Measurements from ENCODE around the gene LILRA6. TPM values are rescaled to one million over a fixed set of nuclear protein-coding genes. Genes with fewer than 3 reads are reported as not detected.
A peak's percentile ranks its signal among the peaks of the same experiment; 100 is the strongest.

LILRA6 gene
- total RNA-seq, 1 experiment from 2014 or later: not detected

GRCh38 chr19:54193011-54193410 is 49.6 kb downstream of the LILRA6 start:
- H3K4me1 Mint-ChIP-seq (ENCODE audit: low read depth, unreplicated experiment): peaks cover 19% of the 10 kb centered on the region
- intact Hi-C loops (cut with micrococcal nuclease; ENCODE audit: unreplicated experiment): loop anchor here (5.0 kb wide), 1 partner anchor 269 kb away; the partner anchor contains the start of gene LENG9
- peak overlapping the region; percentile 85 for H3K4me3 Mint-ChIP-seq (ENCODE audit: unreplicated experiment)
- ChIA-PET POLR2A (interaction anchor here (5.7 kb wide), 1 partner anchor 7 kb away, joined by 98 read pairs; the partner anchor contains the start of gene RPS9), CTCF (no interaction called here)
- DNase-seq: no peak
- TF ChIP-seq CTCF (IDR thresholded peaks at IDR 0.05; ENCODE audit: insufficient read depth in 1 of 2, low read depth in 1 of 2, low read length in 1 of 2, severe bottlenecking in 1 of 2, unreplicated experiment in 1 of 2): no peak
- no TSS peak for BruUV-seq (replicated peaks)
- peaks cover 69% of the 10 kb centered on the region for H3K36me3 Mint-ChIP-seq (ENCODE audit: insufficient read depth, unreplicated experiment)
- no peak overlapping the region for H3K4me3 ChIP-seq (ENCODE audit: low read depth, low read length)
- H3K36me3 ChIP-seq (ENCODE audit: control insufficient read depth, insufficient read depth, low read length): no peaks in the 10 kb centered on the region; the same call in 1 of the 2 replicates
- H3K9me3 Mint-ChIP-seq (ENCODE audit: unreplicated experiment): no peaks in the 10 kb centered on the region
- 0 out of 2 replicates have a peak, but pooled peaks cover 1% of the 10 kb centered on the region for H3K4me1 ChIP-seq
- H3K27me3 ChIP-seq (replicated peaks; ENCODE audit: control insufficient read depth, insufficient read depth, low read length): no peaks in the 10 kb centered on the region
- H3K27ac Mint-ChIP-seq (ENCODE audit: unreplicated experiment): peak overlapping the region; percentile 98
- no peaks in the 10 kb centered on the region for H3K9me3 ChIP-seq
- no peaks in the 10 kb centered on the region for H3K27me3 Mint-ChIP-seq (ENCODE audit: insufficient read depth, unreplicated experiment)

- H3K36me3 ChIP-seq (ENCODE audit: control insufficient read depth, insufficient read depth, low read length): no peaks in the 10 kb centered on the region; the same call in 1 of the 2 replicates
- intact Hi-C loops (cut with micrococcal nuclease; ENCODE audit: unreplicated experiment): loop anchor here (5.0 kb wide), 1 partner anchor 270 kb away; the partner anchor contains the start of gene LENG9
- CTCF ChIA-PET: interaction anchor here (2.0 kb wide), 1 partner anchor 19 kb away, joined by 10 read pairs; the partner anchor contains the start of gene TMC4
- H3K4me3 Mint-ChIP-seq (ENCODE audit: unreplicated experiment): peak overlapping the region; percentile 85
- H3K4me3 ChIP-seq (ENCODE audit: low read depth, low read length): peak overlapping the region; percentile 97
- H3K27ac Mint-ChIP-seq (ENCODE audit: unreplicated experiment): peak overlapping the region; percentile 98
- no peak for DNase-seq
- H3K27me3 ChIP-seq (replicated peaks; ENCODE audit: control insufficient read depth, insufficient read depth, low read length): no peaks in the 10 kb centered on the region
- H3K36me3 Mint-ChIP-seq (ENCODE audit: insufficient read depth, unreplicated experiment): peaks cover 75% of the 10 kb centered on the region
- H3K4me1 ChIP-seq: 0 out of 2 replicates have a peak, but pooled peaks cover 6% of the 10 kb centered on the region
- no peaks in the 10 kb centered on the region for H3K9me3 ChIP-seq
- POLR2A ChIA-PET: interaction anchor here (0.5 to 5.7 kb wide), 6 partner anchors 8 to 1510 kb away, joined by 4 to 98 read pairs (median 38); partner anchors contain the start of genes CNOT3, RPS9 and TMC4
- no TSS peak for BruUV-seq (replicated peaks)
- no peak for TF ChIP-seq CTCF (IDR thresholded peaks at IDR 0.05; ENCODE audit: insufficient read depth in 1 of 2, low read depth in 1 of 2, low read length in 1 of 2, severe bottlenecking in 1 of 2, unreplicated experiment in 1 of 2)
- H3K4me1 Mint-ChIP-seq (ENCODE audit: low read depth, unreplicated experiment): peaks cover 28% of the 10 kb centered on the region
- H3K9me3 Mint-ChIP-seq (ENCODE audit: unreplicated experiment): no peaks in the 10 kb centered on the region
- no peaks in the 10 kb centered on the region for H3K27me3 Mint-ChIP-seq (ENCODE audit: insufficient read depth, unreplicated experiment)
These were observed 50.7 kb downstream of the LILRA6 start for GRCh38 chr19:54191811-54192453.

DNA sequence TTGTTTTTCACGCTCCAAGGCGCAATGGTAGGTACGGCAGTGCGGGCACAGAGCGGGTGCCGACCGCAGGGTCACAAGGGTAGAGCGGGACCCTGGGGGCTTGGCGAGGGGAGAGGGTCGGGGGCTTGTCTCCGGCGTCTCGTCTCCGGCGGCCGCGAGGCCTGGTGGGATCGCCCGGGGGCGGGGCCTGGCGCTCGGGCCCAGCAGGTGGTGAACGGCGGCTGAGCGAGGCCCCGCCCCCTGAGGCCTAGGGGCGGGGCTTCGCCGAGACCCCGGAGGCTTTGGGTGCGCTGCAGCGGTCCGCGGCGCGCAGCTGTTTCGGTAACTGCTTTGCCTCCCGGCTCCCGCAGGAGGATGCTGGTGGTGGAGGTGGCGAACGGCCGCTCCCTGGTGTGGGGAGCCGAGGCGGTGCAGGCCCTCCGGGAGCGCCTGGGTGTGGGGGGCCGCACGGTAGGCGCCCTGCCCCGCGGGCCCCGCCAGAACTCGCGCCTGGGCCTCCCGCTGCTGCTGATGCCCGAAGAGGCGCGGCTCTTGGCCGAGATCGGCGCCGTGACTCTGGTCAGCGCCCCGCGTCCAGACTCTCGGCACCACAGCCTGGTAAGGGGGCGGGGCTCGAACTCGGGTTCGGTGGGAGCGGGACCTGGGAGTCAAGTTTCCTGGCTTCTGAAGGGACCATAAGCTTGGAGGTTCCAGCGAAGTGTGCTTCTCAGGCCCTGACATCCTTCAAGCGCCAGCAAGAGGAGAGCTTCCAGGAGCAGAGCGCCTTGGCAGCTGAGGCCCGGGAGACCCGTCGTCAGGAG is 51.4 kb downstream of the LILRA6 start, which contains the start of gene TSEN34:
Gene TSEN34 (plus strand): TSS at position 298 of the 800 bp plus-strand sequence. CDS start 57 bp downstream, at position 355.
- no peaks in the 10 kb centered on the region for H3K9me3 Mint-ChIP-seq (ENCODE audit: unreplicated experiment)
- Histone ChIP-seq H3K36me3 (ENCODE audit: control insufficient read depth, insufficient read depth, low read length) (no peaks in the 10 kb centered on the region; the same call in 1 of the 2 replicates), H3K4me1 (0 out of 2 replicates have a peak, but pooled peaks cover 6% of the 10 kb centered on the region), H3K27me3 (replicated peaks; ENCODE audit: control insufficient read depth, insufficient read depth, low read length) (no peaks in the 10 kb centered on the region), H3K9me3 (no peaks in the 10 kb centered on the region), H3K4me3 (ENCODE audit: low read depth, low read length) (peak within 1 kb of the TSS; percentile 97)
- DNase-seq: peak; percentile 61 to 94
- peaks cover 80% of the 10 kb centered on the region for H3K36me3 Mint-ChIP-seq (ENCODE audit: insufficient read depth, unreplicated experiment)
- no peaks in the 10 kb centered on the region for H3K27me3 Mint-ChIP-seq (ENCODE audit: insufficient read depth, unreplicated experiment)
- POLR2A ChIA-PET: interaction anchor here (0.5 to 5.7 kb wide), 10 partner anchors 8 to 1510 kb away, joined by 3 to 98 read pairs (median 14); partner anchors contain the start of genes CNOT3, FIZ1, LENG1 and LENG9
- peak within 1 kb of the TSS; percentile 98 for H3K27ac Mint-ChIP-seq (ENCODE audit: unreplicated experiment)
- CTCF ChIA-PET: interaction anchor here (0.6 to 2.9 kb wide), 6 partner anchors 18 to 161 kb away, joined by 3 to 21 read pairs (median 4); partner anchors contain the start of gene TMC4
- H3K4me1 Mint-ChIP-seq (ENCODE audit: low read depth, unreplicated experiment): peaks cover 34% of the 10 kb centered on the region
- intact Hi-C loops (cut with micrococcal nuclease; ENCODE audit: unreplicated experiment): loop anchor here (5.0 kb wide), 1 partner anchor 271 kb away; the partner anchor contains the start of gene LENG9
- TSS peak; percentile 44 for BruUV-seq (replicated peaks)
- H3K4me3 Mint-ChIP-seq (ENCODE audit: unreplicated experiment): peak within 1 kb of the TSS; percentile 85
- no peak for TF ChIP-seq CTCF (IDR thresholded peaks at IDR 0.05; ENCODE audit: insufficient read depth in 1 of 2, low read depth in 1 of 2, low read length in 1 of 2, severe bottlenecking in 1 of 2, unreplicated experiment in 1 of 2)

All from Caco-2 (cell line).